Chondrocyte (in vitro differentiated cells): ENCODE measurements around the gene TSPAN2. TPM values are rescaled to one million over a fixed set of nuclear protein-coding genes. Genes with fewer than 3 reads are reported as not detected.

ENCODE experiments used
- DNase-seq: peaks from one replicate; pipeline ENCODE4 v3.0.0; 2021; ENCODE audit warnings: mixed read lengths, low spot score
- H3K27ac Mint-ChIP-seq: one replicate; pipeline ENCODE4 v1.8.0; 2021; ENCODE audit warnings: mild to moderate bottlenecking, moderate library complexity, mixed read lengths; ENCODE audit not compliant: unreplicated experiment
- H3K27me3 Mint-ChIP-seq: 2 replicates; pipeline ENCODE4 v1.8.0; 2021; ENCODE audit warnings: low read depth, mixed read lengths
- H3K36me3 Mint-ChIP-seq: 2 replicates; pipeline ENCODE4 v1.8.0; 2021; ENCODE audit warnings: low read depth, mixed read lengths
- H3K4me1 Mint-ChIP-seq: 2 replicates; pipeline ENCODE4 v1.8.0; 2021; ENCODE audit warnings: low read depth, mild to moderate bottlenecking, mixed read lengths
- H3K4me3 Mint-ChIP-seq: one replicate; pipeline ENCODE4 v1.8.0; 2021; ENCODE audit warnings: mild to moderate bottlenecking, moderate library complexity, mixed read lengths; ENCODE audit not compliant: unreplicated experiment
- H3K9me3 Mint-ChIP-seq: 2 replicates; pipeline ENCODE4 v1.8.0; 2021; ENCODE audit warnings: low read depth, mixed read lengths
- total RNA-seq: library from RNA; stranded (reverse); gene quantifications from 3 replicates; pipeline ENCODE4 v1.2.1, GENCODE V29; 2021
- TF ChIP-seq, protein P1 (sequence below): fragments of 200-600 bp; sonication (generic); IDR thresholded peaks from 2 replicates; pipeline ENCODE4 v1.5.0; 2021; ENCODE audit warnings: antibody characterized with exemption, mild to moderate bottlenecking, moderate library complexity

Gene TSPAN2
- total RNA-seq, 1 donor from 2014 or later: 218 TPM

DNA sequence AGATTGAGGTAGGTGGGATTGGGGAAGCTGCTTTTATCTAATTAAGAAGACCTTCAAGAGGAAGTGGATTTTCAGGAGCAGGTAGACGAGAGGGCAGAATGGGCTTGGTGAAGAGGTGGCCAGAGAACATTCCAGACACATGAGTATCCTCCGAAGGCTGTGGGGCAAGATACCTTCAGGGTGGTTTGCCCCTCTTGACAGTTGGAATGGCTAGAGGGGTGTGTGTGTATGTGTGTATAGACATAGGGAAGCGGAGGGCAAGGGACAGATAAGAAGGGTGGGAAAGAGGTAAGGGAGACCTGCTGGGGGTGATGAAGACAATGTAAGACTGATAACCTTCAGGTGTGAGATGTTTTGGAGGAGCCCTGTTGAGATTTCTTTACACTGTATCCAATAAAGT lies 46.8 kb upstream of the TSPAN2 start:
- peaks cover 80% of the 10 kb centered on the region for H3K4me1 Mint-ChIP-seq
- H3K9me3 Mint-ChIP-seq: peaks cover 6% of the 10 kb centered on the region
- no peak for DNase-seq
- H3K36me3 Mint-ChIP-seq: no peaks in the 10 kb centered on the region
- peak overlapping the region; percentile 97 for H3K27ac Mint-ChIP-seq
- no peaks in the 10 kb centered on the region for H3K27me3 Mint-ChIP-seq
- H3K4me3 Mint-ChIP-seq: no peak overlapping the region
- TF ChIP-seq, protein P1, sequence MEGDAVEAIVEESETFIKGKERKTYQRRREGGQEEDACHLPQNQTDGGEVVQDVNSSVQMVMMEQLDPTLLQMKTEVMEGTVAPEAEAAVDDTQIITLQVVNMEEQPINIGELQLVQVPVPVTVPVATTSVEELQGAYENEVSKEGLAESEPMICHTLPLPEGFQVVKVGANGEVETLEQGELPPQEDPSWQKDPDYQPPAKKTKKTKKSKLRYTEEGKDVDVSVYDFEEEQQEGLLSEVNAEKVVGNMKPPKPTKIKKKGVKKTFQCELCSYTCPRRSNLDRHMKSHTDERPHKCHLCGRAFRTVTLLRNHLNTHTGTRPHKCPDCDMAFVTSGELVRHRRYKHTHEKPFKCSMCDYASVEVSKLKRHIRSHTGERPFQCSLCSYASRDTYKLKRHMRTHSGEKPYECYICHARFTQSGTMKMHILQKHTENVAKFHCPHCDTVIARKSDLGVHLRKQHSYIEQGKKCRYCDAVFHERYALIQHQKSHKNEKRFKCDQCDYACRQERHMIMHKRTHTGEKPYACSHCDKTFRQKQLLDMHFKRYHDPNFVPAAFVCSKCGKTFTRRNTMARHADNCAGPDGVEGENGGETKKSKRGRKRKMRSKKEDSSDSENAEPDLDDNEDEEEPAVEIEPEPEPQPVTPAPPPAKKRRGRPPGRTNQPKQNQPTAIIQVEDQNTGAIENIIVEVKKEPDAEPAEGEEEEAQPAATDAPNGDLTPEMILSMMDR: no peak

DNA sequence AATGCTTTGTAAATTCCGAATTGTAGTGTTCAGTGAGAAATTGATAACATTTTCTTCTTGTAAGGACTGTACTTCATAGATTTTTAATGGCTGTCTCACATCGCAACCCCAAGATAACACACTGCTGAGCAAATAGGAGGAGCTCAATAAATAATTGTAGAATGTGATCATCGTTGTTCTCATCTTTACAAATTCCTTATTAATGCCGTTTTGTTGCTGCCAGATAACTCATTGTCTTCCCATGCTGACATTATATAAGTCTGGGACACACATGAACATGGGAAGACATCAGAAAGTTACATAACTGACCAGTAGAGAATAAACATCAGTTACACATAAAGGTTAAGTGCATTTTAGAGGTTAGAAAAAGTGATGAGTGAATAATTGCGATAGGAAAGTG lies 46.4 kb upstream of the TSPAN2 start:
- peak overlapping the region; percentile 97 for H3K27ac Mint-ChIP-seq
- H3K27me3 Mint-ChIP-seq: no peaks in the 10 kb centered on the region
- H3K4me1 Mint-ChIP-seq: peaks cover 78% of the 10 kb centered on the region
- TF ChIP-seq, protein P1: no peak
- H3K36me3 Mint-ChIP-seq: peaks cover 2% of the 10 kb centered on the region
- H3K4me3 Mint-ChIP-seq: no peak overlapping the region
- DNase-seq: no peak
- peaks cover 7% of the 10 kb centered on the region for H3K9me3 Mint-ChIP-seq

DNA sequence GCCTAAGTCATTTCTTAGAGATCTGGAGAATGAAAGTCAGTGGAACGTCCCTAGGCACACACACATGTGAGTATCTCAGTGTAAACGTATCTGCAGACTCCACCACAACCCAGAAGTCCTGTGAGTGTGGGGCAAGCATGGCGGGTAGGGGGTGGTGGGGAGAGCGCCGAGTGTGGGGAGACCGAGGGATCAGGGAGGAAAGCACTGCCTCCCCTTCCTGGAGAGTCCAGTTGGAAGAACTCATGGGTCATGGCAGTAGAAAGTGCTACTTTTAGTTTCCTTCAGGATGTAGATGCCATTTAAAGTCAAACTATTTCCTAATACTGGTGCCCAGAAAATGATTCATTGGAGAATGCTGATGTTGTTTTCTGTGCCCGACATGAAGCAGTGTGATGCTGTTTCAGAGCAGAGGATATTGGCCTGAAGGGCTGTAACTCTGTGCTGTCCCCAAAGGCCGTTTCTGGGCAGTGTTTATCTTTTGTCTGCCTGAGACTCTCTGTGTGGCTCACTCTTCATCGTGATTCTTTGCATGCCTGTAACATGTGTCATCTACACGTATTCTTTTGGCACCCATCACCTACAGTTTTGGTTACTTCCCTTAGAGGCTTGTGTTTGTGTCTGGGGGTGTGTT lies 45.7 kb upstream of the TSPAN2 start:
- Mint-ChIP-seq H3K36me3 (peaks cover 3% of the 10 kb centered on the region), H3K4me1 (peaks cover 78% of the 10 kb centered on the region), H3K27ac (peak overlapping the region; percentile 97), H3K9me3 (peaks cover 10% of the 10 kb centered on the region), H3K27me3 (no peaks in the 10 kb centered on the region), H3K4me3 (no peak overlapping the region)
- no peak for DNase-seq
- TF ChIP-seq, protein P1: peak; percentile 59

DNA sequence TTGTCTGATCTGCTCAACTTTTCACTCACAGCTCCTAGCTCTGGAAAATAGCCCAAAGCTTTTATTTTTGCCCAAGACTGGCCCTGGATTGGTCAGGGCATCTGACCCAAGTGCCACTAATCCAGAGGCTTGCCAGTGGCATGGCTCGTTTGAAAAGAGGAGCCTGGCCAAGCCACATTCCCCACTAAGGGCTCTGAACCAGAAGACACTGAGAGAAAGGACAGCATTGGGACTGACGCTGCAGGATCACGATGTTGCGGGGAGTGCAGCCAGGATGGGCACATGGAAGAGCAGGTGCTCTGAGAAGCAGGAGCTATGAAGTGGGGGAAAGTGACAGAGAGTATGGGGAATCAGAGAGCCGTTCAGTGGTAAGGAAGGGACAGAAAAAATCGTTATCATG lies 44.9 kb upstream of the TSPAN2 start:
- peaks cover 3% of the 10 kb centered on the region for H3K36me3 Mint-ChIP-seq
- TF ChIP-seq, protein P1: no peak
- no peak for DNase-seq
- H3K9me3 Mint-ChIP-seq: peaks cover 10% of the 10 kb centered on the region
- peak overlapping the region; percentile 97 for H3K27ac Mint-ChIP-seq
- H3K27me3 Mint-ChIP-seq: no peaks in the 10 kb centered on the region
- H3K4me3 Mint-ChIP-seq: no peak overlapping the region
- H3K4me1 Mint-ChIP-seq: peaks cover 81% of the 10 kb centered on the region

DNA sequence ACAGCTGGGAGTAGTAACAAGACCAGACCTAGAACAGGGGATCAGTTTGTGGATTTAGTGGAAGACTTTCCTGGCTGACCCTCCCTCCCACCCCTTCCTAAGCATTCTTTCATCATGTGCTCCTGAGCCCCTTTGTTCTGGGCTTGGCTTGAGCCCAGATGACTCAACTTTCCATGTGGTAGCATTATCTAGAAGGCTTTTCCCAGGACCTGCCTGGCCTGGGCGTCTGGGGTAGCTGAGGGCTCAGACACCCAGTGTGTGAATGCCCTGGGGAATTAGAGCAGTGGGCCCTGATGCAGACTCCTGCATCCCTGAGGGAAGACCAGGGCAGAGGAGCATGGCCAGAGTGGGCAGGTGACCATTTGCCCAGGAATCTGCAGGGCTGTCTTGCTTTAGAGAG lies 44.1 kb upstream of the TSPAN2 start:
- H3K36me3 Mint-ChIP-seq: peaks cover 3% of the 10 kb centered on the region
- H3K27ac Mint-ChIP-seq: peak overlapping the region; percentile 97
- no peak for DNase-seq
- no peak overlapping the region for H3K4me3 Mint-ChIP-seq
- no peaks in the 10 kb centered on the region for H3K27me3 Mint-ChIP-seq
- TF ChIP-seq, protein P1: no peak
- H3K9me3 Mint-ChIP-seq: peaks cover 10% of the 10 kb centered on the region
- peaks cover 81% of the 10 kb centered on the region for H3K4me1 Mint-ChIP-seq
